Liver (tissue), 9 donors: ENCODE data around the gene KCNT1. TPM values are rescaled to one million over a fixed set of nuclear protein-coding genes. Genes with fewer than 3 reads are reported as not detected.

ENCODE experiments used
- DNase-seq: peaks from one replicate; pipeline ENCODE4 v3.0.0-alpha.2; 2017; ENCODE audit warnings: low spot score
- H3K27ac ChIP-seq, 2 donors: one replicate each; pipeline ENCODE4 v1.7.0; 2013; ENCODE audit warnings: inconsistent platforms in 2 of 2, low read length in 2 of 2, control low read depth in 1 of 2, low read depth in 1 of 2, mild to moderate bottlenecking in 1 of 2
- H3K27me3 ChIP-seq, 4 donors: one replicate each; pipeline versions ENCODE4 v1.6.1 to v1.7.0; 2013; ENCODE audit warnings: low read length in 3 of 4, inconsistent platforms in 1 of 4, mild to moderate bottlenecking in 1 of 4, moderate library complexity in 1 of 4; ENCODE audit not compliant: control insufficient read depth in 4 of 4, insufficient read depth in 4 of 4
- H3K36me3 ChIP-seq, 4 donors: one replicate each; pipeline versions ENCODE4 v1.6.1 to v1.7.0; 2013; ENCODE audit warnings: low read length in 3 of 4, mild to moderate bottlenecking in 3 of 4, low read depth in 1 of 4, moderate library complexity in 1 of 4; ENCODE audit not compliant: control insufficient read depth in 4 of 4, insufficient read depth in 3 of 4
- H3K4me1 ChIP-seq, 4 donors: one replicate each; pipeline versions ENCODE4 v1.6.1 to v1.7.0; 2013; ENCODE audit warnings: low read length in 3 of 4, mild to moderate bottlenecking in 3 of 4, moderate library complexity in 1 of 4; ENCODE audit not compliant: control insufficient read depth in 4 of 4, insufficient read depth in 4 of 4
- H3K4me3 ChIP-seq, 3 donors: one replicate each; pipeline versions ENCODE4 v1.6.1 to v1.7.0; 2013; ENCODE audit warnings: low read length in 3 of 3, control low read depth in 1 of 3, low read depth in 1 of 3, mild to moderate bottlenecking in 1 of 3
- H3K9ac ChIP-seq, 2 donors: one replicate each; pipeline ENCODE4 v1.7.0; 2013; ENCODE audit warnings: low read length in 2 of 2, mild to moderate bottlenecking in 2 of 2, moderate library complexity in 2 of 2, control low read depth in 1 of 2, low read depth in 1 of 2
- H3K9me3 ChIP-seq, 4 donors: one replicate each; pipeline versions ENCODE4 v1.6.1 to v1.7.0; 2013; ENCODE audit warnings: low read length in 3 of 4; ENCODE audit not compliant: control insufficient read depth in 4 of 4
- ATF3 ChIP-seq: IDR thresholded peaks from 2 replicates; pipeline ENCODE4 v1.6.1; 2016; ENCODE audit warnings: antibody characterized with exemption
- CTCF ChIP-seq: fragments of 150-350 bp; IDR thresholded peaks from 2 replicates; pipeline ENCODE4 v1.5.1; 2017; ENCODE audit warnings: improper control_type of control experiment, low read depth, low read length; ENCODE audit not compliant: missing input control
- EGR1 ChIP-seq, 2 donors: IDR thresholded peaks; 2 replicates each; pipeline ENCODE4 v1.6.1; 2016 to 2018; ENCODE audit warnings: antibody characterized with exemption in 2 of 2, low read depth in 2 of 2
- FOXA1 ChIP-seq: IDR thresholded peaks from 2 replicates; pipeline ENCODE4 v1.6.1; 2016; ENCODE audit warnings: antibody characterized with exemption
- FOXA2 ChIP-seq: IDR thresholded peaks from 2 replicates; pipeline ENCODE4 v1.6.1; 2016; ENCODE audit warnings: antibody characterized with exemption
- HNF4A ChIP-seq, 2 donors: conservative IDR thresholded peaks; 2 replicates each; pipeline ENCODE4 v1.6.1; 2016; ENCODE audit warnings: antibody characterized with exemption in 2 of 2, mild to moderate bottlenecking in 2 of 2
- HNF4G ChIP-seq: IDR thresholded peaks from 2 replicates; pipeline ENCODE4 v1.6.1; 2016; ENCODE audit warnings: antibody characterized with exemption
- JUND ChIP-seq, 2 donors: IDR thresholded peaks; 2 replicates each; pipeline ENCODE4 v1.6.1; 2016; ENCODE audit warnings: antibody characterized with exemption in 2 of 2
- MAX ChIP-seq: IDR thresholded peaks from 2 replicates; pipeline ENCODE4 v1.6.1; 2016; ENCODE audit warnings: antibody characterized with exemption
- NR2F2 ChIP-seq: IDR thresholded peaks from 2 replicates; pipeline ENCODE4 v1.6.1; 2016; ENCODE audit warnings: antibody characterized with exemption
- RAD21 ChIP-seq, 2 donors: IDR thresholded peaks; 2 replicates each; pipeline ENCODE4 v1.6.1; 2016; ENCODE audit warnings: antibody characterized with exemption in 2 of 2, mild to moderate bottlenecking in 2 of 2
- REST ChIP-seq: IDR thresholded peaks from 2 replicates; pipeline ENCODE4 v1.6.1; 2016; ENCODE audit warnings: antibody characterized with exemption, mild to moderate bottlenecking
- RXRA ChIP-seq, 2 donors: IDR thresholded peaks; 2 replicates each; pipeline ENCODE4 v1.6.1; 2017 to 2018; ENCODE audit warnings: antibody characterized with exemption in 2 of 2, mild to moderate bottlenecking in 1 of 2
- SP1 ChIP-seq: IDR thresholded peaks from 2 replicates; pipeline ENCODE4 v1.6.1; 2018; ENCODE audit warnings: antibody characterized with exemption, mild to moderate bottlenecking
- TAF1 ChIP-seq: conservative IDR thresholded peaks from 2 replicates; pipeline ENCODE4 v1.6.1; 2016; ENCODE audit warnings: antibody characterized with exemption, mild to moderate bottlenecking
- YY1 ChIP-seq: IDR thresholded peaks from 2 replicates; pipeline ENCODE4 v1.6.1; 2016; ENCODE audit warnings: antibody characterized with exemption, mild to moderate bottlenecking
- ZBTB33 ChIP-seq: IDR thresholded peaks from 2 replicates; pipeline ENCODE4 v1.6.1; 2016; ENCODE audit warnings: antibody characterized with exemption
- WGBS: extraction: QIAGEN DNeasy Blood & Tissue Kit; methylation state at CpG from one replicate; pipeline ENCODE4 v1.1.7; 2013; 5-methylcytosine and 5-hydroxymethylcytosine counted together
- polyA plus RNA-seq, 2 donors: library from polyadenylated mRNA; stranded (reverse) in 1 of 2; unstranded in 1 of 2; fragments of 200-250 nt in 1 of 2; fragments of >200 nt in 1 of 2; fragmentation: Nextera tagmentation in 1 of 2; extraction: Ambion mirVana in 1 of 2; gene quantifications; one replicate each; pipeline versions ENCODE4 v1.2.1 to v1.2.3, GENCODE V29; 2013 to 2015
- total RNA-seq, 2 donors: library from RNA; depleted of rRNA; stranded (reverse); fragments of >200 nt; gene quantifications; one replicate each; pipeline ENCODE4 v1.2.3, GENCODE V29; 2014
- donor health status: healthy.
- donor health status: healthy.
- donor health status: healthy.
- donor health status: healthy.
- donor health status: healthy.

KCNT1 gene
- total and polyA plus RNA-seq, 4 donors, result 0.08 TPM; not detected in 2

GRCh38 chr9:135815830-135816650, 114.1 kb downstream of the KCNT1 start:
- WGBS, result 91% methylated on average over 28 of the region's 28 CpGs
- Histone ChIP-seq H3K4me1 (no peaks in the 10 kb centered on the region), H3K9me3 (no peaks in the 10 kb centered on the region), H3K27me3 (no peaks in the 10 kb centered on the region), H3K27ac (no peak overlapping the region), H3K4me3 (no peak overlapping the region), H3K36me3 (peaks cover 21 to 76% (median 39%) of the 10 kb centered on the region in 4 donors), H3K9ac (no peak overlapping the region)
- no peak for DNase-seq
- no peak for TF ChIP-seq FOXA2
- no peak for TF ChIP-seq EGR1 (IDR thresholded peaks at IDR 0.05; ENCODE audit: low read depth in 2 of 2)
- TF ChIP-seq MAX, result no peak
- TF ChIP-seq REST, result no peak
- TF ChIP-seq ZBTB33, result no peak
- TF ChIP-seq RAD21 (IDR thresholded peaks at IDR 0.05), result no peak
- no peak for TF ChIP-seq HNF4A (conservative IDR thresholded peaks at IDR 0.05)
- TF ChIP-seq YY1, result no peak
- TF ChIP-seq HNF4G, result no peak
- no peak for TF ChIP-seq CTCF
- no peak for TF ChIP-seq RXRA (IDR thresholded peaks at IDR 0.05)
- TF ChIP-seq FOXA1, result no peak
- no peak for TF ChIP-seq JUND (IDR thresholded peaks at IDR 0.05)
- no peak for TF ChIP-seq ATF3
- no peak for TF ChIP-seq NR2F2

GRCh38 chr9:135816651-135816970, 114.6 kb downstream of the KCNT1 start:
- no peaks in the 10 kb centered on the region for H3K4me1 ChIP-seq
- 96% methylated on average over 12 of the region's 12 CpGs for WGBS
- H3K9me3 ChIP-seq, result no peaks in the 10 kb centered on the region
- no peak overlapping the region for H3K27ac ChIP-seq
- H3K4me3 ChIP-seq, result no peak overlapping the region
- no peaks in the 10 kb centered on the region for H3K27me3 ChIP-seq
- H3K9ac ChIP-seq, result no peak overlapping the region
- H3K36me3 ChIP-seq, result peaks cover 24 to 75% (median 40%) of the 10 kb centered on the region in 4 donors
- TF ChIP-seq FOXA1 (no peak), ATF3 (no peak), HNF4A (conservative IDR thresholded peaks at IDR 0.05) (no peak), SP1 (no peak), RAD21 (IDR thresholded peaks at IDR 0.05) (no peak), RXRA (IDR thresholded peaks at IDR 0.05) (no peak), CTCF (no peak), NR2F2 (no peak), JUND (IDR thresholded peaks at IDR 0.05) (no peak), FOXA2 (no peak), MAX (no peak), EGR1 (IDR thresholded peaks at IDR 0.05; ENCODE audit: low read depth in 2 of 2) (no peak), TAF1 (no peak), YY1 (no peak), ZBTB33 (no peak), HNF4G (no peak)
- DNase-seq, result no peak
